ENCODE data around the gene TPCN2. TPM values are rescaled to one million over a fixed set of nuclear protein-coding genes. Genes with fewer than 3 reads are reported as not detected.
A peak's percentile ranks its signal among the peaks of the same experiment; 100 is the strongest.
"Not testable (repeated sequence)": the region's sequence is repeated elsewhere in the genome, so short reads cannot be mapped to it uniquely, and the experiment has no call there.

Gene TPCN2
- total and polyA plus RNA-seq, 2 donors, result 14.0 to 14.4 TPM

DNA sequence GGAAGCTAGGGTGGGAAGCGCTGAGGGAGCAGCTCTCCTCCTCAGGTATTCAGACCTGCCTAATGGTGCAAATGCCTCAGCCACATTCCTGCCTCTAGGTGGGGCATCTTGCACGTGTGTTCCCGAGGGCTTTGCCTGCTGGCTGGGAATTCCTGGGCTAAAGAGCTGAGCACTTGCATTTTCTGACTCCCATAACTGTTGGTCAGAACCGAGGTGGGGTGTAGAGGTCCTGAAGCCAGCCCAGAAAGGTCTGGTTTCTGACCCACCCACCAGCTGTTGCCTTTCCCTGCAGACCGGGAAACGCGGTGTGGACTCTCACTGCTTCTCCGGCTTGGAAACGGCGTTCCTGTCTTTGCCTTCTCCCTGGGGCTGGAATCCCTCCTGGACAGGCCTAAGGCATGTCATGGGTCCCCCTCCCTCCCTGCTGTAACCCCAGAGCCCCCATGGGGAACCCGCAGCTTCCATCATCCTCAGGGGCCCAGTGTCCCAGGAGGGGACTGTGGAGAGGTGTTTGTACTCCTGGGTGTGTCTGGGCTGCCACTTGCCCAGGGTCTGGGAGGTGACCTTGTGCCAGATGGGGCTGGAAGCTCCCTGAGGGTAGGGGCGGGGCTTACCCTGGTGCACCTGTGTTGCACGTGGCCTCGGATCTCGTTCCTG lies 83.0 kb downstream of the TPCN2 start:
- peak; percentile 62 for DNase-seq (ENCODE audit: extremely low spot score)
- Histone ChIP-seq H3K36me3 (ENCODE audit: insufficient read depth) (no peaks in the 10 kb centered on the region), H3K4me1 (ENCODE audit: insufficient read depth) (no peaks in the 10 kb centered on the region), H3K4me3 (ENCODE audit: low read depth, low read length) (no peak overlapping the region), H3K27ac (ENCODE audit: low read depth) (no peak overlapping the region)
- 50% methylated on average over 15 of the region's 15 CpGs for WGBS

DNA sequence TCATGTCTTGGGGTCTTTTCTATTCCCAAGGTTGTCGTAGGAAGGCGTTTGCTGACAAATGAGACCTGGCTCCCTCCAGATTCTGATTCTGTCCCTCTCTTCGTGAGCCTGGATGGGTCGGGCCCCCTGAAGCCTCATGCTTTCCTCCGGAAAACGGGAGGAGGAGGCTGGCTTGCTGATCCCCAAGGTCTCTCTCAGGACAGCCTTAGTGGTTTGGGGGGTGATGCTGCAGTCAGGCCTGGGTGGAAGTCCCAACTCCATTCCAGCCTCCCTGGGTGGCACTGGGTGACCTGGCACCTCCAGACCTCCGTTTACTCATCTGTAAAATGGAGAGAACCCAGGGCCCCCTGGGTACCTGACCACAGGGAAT lies 83.6 kb downstream of the TPCN2 start:
- Histone ChIP-seq H3K4me1 (ENCODE audit: insufficient read depth) (no peaks in the 10 kb centered on the region), H3K4me3 (ENCODE audit: low read depth, low read length) (no peak overlapping the region), H3K27ac (ENCODE audit: low read depth) (no peak overlapping the region), H3K36me3 (ENCODE audit: insufficient read depth) (no peaks in the 10 kb centered on the region)
- DNase-seq (ENCODE audit: extremely low spot score), result no peak
- WGBS, result 89% methylated on average over 7 of the region's 7 CpGs

- no peaks in the 10 kb centered on the region for H3K4me1 ChIP-seq (ENCODE audit: insufficient read depth)
- WGBS, result 90% methylated on average over 4 of the region's 4 CpGs
- no peak for DNase-seq (ENCODE audit: extremely low spot score)
Measured at GRCh38 chr11:69133251-69133650, 84.5 kb downstream of the TPCN2 start.

GRCh38 chr11:69134182-69134581 lies 85.5 kb downstream of the TPCN2 start:
- not testable (repeated sequence) for H3K4me1 ChIP-seq (ENCODE audit: insufficient read depth); H3K27ac ChIP-seq (ENCODE audit: low read depth); H3K4me3 ChIP-seq (ENCODE audit: low read depth, low read length); DNase-seq (ENCODE audit: extremely low spot score); H3K36me3 ChIP-seq (ENCODE audit: insufficient read depth)
- 92% methylated on average over 2 of the region's 2 CpGs for WGBS

More at GRCh38 chr11:69133251-69133650, 84.5 kb downstream of the TPCN2 start:
- Histone ChIP-seq H3K4me3 (ENCODE audit: low read depth, low read length) (no peak overlapping the region), H3K27ac (ENCODE audit: low read depth) (no peak overlapping the region), H3K36me3 (ENCODE audit: insufficient read depth) (no peaks in the 10 kb centered on the region)

GRCh38 chr11:69134957-69135356 lies 86.2 kb downstream of the TPCN2 start:
- 88% methylated on average over 8 of the region's 8 CpGs for WGBS

DNA sequence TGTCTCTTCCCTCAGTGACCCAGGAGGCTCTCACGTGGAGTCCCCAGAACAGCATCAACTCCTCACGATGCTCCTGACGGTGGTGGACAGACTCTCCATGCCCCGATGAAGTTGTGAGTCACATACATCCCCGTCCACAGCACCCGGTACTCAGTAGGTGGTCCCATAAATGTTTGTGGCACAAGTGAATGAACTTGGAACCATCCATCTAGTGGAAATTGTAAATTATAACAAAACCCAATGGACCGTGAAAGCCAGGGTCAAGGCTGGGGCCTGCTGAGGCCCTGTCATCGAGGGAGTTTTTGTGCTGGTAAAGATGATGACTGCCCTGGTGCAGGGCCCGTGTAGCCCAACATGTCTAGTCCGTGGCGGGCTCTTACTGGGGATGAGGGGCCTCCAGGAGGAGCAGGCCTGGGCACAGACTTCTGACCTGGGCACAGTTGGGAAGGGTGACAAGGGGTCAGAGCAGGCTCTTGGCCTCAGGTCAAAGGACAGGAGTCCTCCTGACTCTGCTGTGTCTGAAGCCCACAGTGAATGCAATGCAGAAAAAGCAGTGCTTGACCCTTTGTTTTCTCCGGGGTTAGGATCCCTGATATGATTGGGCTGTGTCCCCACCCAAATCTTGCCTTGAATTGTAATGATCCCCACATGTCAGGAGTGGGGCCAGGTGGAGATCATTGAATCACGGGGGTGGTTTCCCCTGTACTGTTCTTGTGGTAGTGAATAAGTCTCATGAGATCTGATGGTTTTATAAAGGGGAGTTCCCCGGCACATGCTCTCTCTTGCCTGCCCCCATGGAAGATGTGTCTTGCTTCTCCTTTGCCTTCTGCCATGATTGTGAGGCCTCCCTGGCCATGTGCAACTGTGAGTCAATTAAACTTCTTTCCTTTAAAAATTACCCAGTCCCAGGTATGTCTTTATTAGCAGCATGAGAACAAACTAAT lies 87.0 kb downstream of the TPCN2 start:
- H3K4me1 ChIP-seq (ENCODE audit: insufficient read depth), result no peaks in the 10 kb centered on the region
- no peak overlapping the region for H3K4me3 ChIP-seq (ENCODE audit: low read depth, low read length)
- no peak overlapping the region for H3K27ac ChIP-seq (ENCODE audit: low read depth)
- no peak for DNase-seq (ENCODE audit: extremely low spot score)
- H3K36me3 ChIP-seq (ENCODE audit: insufficient read depth), result no peaks in the 10 kb centered on the region
- WGBS, result 86% methylated on average over 14 of the region's 14 CpGs

More at GRCh38 chr11:69134957-69135356, 86.2 kb downstream of the TPCN2 start:
- H3K4me1 ChIP-seq (ENCODE audit: insufficient read depth), result no peaks in the 10 kb centered on the region
- DNase-seq (ENCODE audit: extremely low spot score), result no peak
- H3K4me3 ChIP-seq (ENCODE audit: low read depth, low read length), result no peak overlapping the region
- no peaks in the 10 kb centered on the region for H3K36me3 ChIP-seq (ENCODE audit: insufficient read depth)
- no peak overlapping the region for H3K27ac ChIP-seq (ENCODE audit: low read depth)

- Histone ChIP-seq H3K36me3 (ENCODE audit: insufficient read depth) (no peaks in the 10 kb centered on the region), H3K4me3 (ENCODE audit: low read depth, low read length) (no peak overlapping the region), H3K4me1 (ENCODE audit: insufficient read depth) (no peaks in the 10 kb centered on the region), H3K27ac (ENCODE audit: low read depth) (no peak overlapping the region)
- WGBS, result 97% methylated on average over 9 of the region's 9 CpGs
- DNase-seq (ENCODE audit: extremely low spot score), result no peak
Measured at GRCh38 chr11:69136471-69136870, 87.7 kb downstream of the TPCN2 start.

DNA sequence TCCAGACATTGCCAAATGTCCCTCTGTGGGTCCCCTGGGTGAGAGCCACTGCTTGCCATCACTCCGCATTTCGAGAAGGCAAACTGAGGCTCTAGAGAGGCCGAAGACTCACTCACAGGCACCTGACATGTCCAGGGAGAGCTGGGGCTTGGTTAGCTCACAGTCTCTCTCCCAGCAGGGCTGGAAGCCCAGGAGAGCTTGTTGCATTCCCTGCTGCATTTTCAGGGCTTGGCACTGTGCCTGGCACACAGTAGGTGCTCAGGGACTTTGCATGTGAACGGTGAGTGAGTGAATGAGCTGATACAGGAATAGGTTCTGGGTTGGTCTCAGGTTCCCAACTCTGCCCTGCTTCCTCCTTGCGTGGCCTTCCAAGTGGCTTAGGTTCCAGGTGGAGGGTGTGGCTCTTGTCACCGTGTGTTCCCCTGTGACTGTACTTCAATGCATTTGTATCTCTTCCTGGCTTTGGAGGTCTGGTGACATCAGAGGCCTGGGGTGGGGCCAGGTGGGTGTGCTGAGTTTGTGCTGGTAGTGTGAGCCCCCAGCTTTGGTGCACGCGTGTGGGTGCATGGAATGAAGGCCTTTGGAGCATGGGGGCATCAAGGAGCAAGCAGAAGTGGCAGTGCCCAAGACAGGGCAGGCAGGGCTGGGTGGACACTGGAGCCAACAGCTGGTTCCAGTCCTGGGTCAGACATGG lies 88.6 kb downstream of the TPCN2 start:
- Histone ChIP-seq H3K4me1 (ENCODE audit: insufficient read depth) (no peaks in the 10 kb centered on the region), H3K27ac (ENCODE audit: low read depth) (no peak overlapping the region), H3K4me3 (ENCODE audit: low read depth, low read length) (no peak overlapping the region), H3K36me3 (ENCODE audit: insufficient read depth) (no peaks in the 10 kb centered on the region)
- DNase-seq (ENCODE audit: extremely low spot score), result no peak
- WGBS, result 91% methylated on average over 8 of the region's 8 CpGs

GRCh38 chr11:69138265-69138664 lies 89.5 kb downstream of the TPCN2 start:
- Histone ChIP-seq H3K4me3 (ENCODE audit: low read depth, low read length) (no peak overlapping the region), H3K27ac (ENCODE audit: low read depth) (no peak overlapping the region), H3K36me3 (ENCODE audit: insufficient read depth) (no peaks in the 10 kb centered on the region), H3K4me1 (ENCODE audit: insufficient read depth) (no peaks in the 10 kb centered on the region)
- DNase-seq (ENCODE audit: extremely low spot score), result no peak
- WGBS, result 56% methylated on average over 3 of the region's 3 CpGs

- not testable (repeated sequence) for H3K4me1 ChIP-seq (ENCODE audit: insufficient read depth); H3K27ac ChIP-seq (ENCODE audit: low read depth); H3K36me3 ChIP-seq (ENCODE audit: insufficient read depth); DNase-seq (ENCODE audit: extremely low spot score); H3K4me3 ChIP-seq (ENCODE audit: low read depth, low read length)
- WGBS, result 94% methylated on average over 7 of the region's 7 CpGs
Measured at GRCh38 chr11:69140161-69140560, 91.4 kb downstream of the TPCN2 start.

DNA sequence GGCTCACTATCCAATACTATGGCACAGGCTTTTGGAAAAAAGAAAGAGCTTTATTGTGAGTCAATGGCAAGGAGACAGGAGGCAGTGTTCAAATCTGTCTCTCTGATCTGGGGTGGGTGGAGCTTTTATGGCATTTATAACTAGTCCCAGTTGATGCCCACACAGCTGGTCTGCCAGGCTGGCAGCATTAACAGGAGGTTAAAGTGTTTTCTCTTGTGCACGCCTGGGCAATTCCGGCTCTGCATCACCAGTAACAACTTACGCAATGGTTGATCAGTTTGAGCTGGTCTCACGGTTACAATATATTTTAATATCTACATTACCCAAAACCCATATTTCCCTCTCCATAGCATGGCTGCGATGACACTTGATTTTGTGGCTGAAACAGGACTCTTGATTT lies 91.9 kb downstream of the TPCN2 start:
- WGBS, result 87% methylated on average over 5 of the region's 5 CpGs
- no peaks in the 10 kb centered on the region for H3K36me3 ChIP-seq (ENCODE audit: insufficient read depth)

DNA sequence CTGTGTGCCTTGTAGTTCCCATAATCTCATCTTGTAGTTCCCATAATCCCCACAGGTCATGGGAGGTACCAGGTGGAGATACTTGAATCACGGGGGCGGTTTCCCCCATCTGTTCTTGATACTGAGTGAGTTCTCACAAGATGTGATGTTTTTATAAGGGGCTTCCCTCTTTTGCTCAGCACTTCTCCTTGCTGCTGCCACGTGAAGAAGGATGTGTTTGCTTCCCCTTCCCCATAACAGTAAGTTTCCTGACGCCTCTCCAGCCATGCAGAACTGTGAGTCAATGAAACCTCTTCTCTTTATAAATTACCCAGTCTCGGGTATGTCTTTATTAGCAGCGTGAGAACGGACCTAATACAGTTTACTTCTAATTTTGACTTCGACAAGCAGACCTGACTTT lies 93.0 kb downstream of the TPCN2 start:
- Histone ChIP-seq H3K4me1 (ENCODE audit: insufficient read depth) (no peaks in the 10 kb centered on the region), H3K27ac (ENCODE audit: low read depth) (no peak overlapping the region), H3K36me3 (ENCODE audit: insufficient read depth) (no peaks in the 10 kb centered on the region), H3K4me3 (ENCODE audit: low read depth, low read length) (no peak overlapping the region)
- DNase-seq (ENCODE audit: extremely low spot score), result no peak
- WGBS, result 66% methylated on average over 8 of the region's 8 CpGs

More for the DNA sequence above, 91.9 kb downstream of the TPCN2 start:
- Histone ChIP-seq H3K4me1 (ENCODE audit: insufficient read depth) (no peaks in the 10 kb centered on the region), H3K27ac (ENCODE audit: low read depth) (no peak overlapping the region), H3K4me3 (ENCODE audit: low read depth, low read length) (no peak overlapping the region)
- no peak for DNase-seq (ENCODE audit: extremely low spot score)

DNA sequence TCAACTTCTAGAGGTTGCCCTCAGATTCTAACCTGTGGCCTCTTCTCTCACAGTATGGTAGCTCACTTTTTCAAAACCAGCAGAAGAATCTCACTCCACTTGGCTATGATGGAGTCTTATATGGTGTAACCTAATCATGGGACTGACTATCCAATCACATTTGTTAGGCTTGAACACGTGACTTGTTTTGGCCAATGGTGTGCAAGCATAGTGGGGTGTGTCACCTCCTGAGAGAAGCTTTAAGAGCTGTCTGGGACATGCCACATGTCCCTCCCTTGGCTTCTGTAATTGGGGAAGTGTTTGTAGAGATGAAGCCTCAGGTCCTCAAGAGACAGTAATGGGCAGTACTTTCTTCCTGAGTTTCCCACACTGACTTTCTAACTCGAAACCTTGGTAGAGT lies 94.2 kb downstream of the TPCN2 start:
- no peak for DNase-seq (ENCODE audit: extremely low spot score)
- Histone ChIP-seq H3K27ac (ENCODE audit: low read depth) (no peak overlapping the region), H3K4me3 (ENCODE audit: low read depth, low read length) (no peak overlapping the region), H3K4me1 (ENCODE audit: insufficient read depth) (no peaks in the 10 kb centered on the region), H3K36me3 (ENCODE audit: insufficient read depth) (no peaks in the 10 kb centered on the region)
- 97% methylated on average over 2 of the region's 2 CpGs for WGBS

All from urinary bladder (tissue), 4 donors.